NCI-H510A (cell line): ENCODE data around the gene B4GALT1.

Experiments
- DNase-seq: peaks from one replicate; lab custom pipeline; 2025; lab: John Stamatoyannopoulos, UW

Gene B4GALT1

DNA sequence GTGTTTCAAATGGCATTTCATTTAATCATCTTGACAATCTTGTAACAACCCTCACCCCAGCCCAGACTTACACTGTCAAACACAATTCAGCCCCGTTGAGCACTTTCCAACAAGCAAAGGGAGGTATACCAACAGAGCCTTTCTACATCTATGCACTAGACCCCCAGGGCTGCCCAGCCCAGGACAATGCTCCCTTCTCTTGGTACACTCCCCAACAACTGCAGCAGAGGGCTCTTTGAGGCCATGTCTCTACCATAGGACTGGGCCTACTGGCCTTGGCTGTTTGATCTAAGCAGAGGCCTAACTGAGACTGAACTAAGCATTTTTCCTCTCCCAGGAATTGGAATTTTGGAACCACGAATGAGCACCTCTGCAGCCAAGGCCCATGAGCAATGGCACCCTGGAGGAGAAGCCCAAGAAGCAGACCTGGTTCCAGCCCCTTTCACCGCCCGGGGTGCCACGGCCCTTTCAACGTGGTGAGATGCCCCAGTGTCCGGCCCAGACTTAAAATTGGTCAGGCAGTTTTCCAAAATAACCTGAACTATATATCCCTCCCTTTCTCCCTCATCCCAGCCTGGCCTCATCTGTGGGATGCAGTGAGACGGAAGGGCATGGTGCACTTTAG lies 43.6 kb downstream of the B4GALT1 start:
- no peak for DNase-seq

DNA sequence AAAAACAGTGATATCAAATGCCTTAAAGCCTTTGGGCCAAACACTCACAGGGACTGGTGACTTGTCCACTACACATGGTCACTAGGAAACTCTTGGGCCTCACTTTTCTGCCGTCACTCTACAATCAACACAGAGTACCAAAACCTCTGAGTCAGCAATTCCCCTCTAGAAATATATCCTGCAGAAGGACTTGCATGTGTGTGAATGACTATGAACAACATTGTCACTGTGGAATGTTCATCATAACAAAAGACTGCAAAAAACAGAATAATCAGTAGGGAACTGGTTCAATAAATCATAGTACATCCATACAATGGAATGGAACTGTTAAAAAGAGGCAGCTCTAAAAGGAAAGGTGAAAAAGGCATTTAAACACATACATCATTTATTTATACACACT lies 46.5 kb downstream of the B4GALT1 start:
- no peak for DNase-seq

DNA sequence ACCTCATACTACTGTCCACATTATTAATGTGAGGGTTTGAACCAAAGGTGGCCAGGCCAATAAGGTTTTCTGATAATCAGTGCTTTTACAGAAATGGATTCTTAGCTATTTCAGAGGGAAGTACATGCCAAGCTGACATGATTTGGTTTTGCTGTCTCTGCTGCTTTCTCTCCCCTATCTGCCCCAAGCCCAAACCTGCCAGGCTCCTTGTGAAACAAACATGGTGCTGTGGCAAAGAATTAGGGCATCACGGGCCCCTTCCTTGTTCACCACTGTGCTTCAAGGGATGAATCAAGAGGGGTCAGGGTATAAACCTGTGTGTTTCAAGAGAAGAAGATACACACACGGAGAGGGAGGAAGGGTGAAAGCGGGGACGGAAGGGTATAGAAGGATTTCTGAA lies 49.3 kb downstream of the B4GALT1 start:
- no peak for DNase-seq

- no peak for DNase-seq
These were observed 49.8 kb downstream of the B4GALT1 start for GRCh38 chr9:33117306-33117705.

GRCh38 chr9:33116860-33117259 lies 50.3 kb downstream of the B4GALT1 start:
- DNase-seq: no peak

GRCh38 chr9:33114746-33115145 lies 52.4 kb downstream of the B4GALT1 start:
- no peak for DNase-seq

DNA sequence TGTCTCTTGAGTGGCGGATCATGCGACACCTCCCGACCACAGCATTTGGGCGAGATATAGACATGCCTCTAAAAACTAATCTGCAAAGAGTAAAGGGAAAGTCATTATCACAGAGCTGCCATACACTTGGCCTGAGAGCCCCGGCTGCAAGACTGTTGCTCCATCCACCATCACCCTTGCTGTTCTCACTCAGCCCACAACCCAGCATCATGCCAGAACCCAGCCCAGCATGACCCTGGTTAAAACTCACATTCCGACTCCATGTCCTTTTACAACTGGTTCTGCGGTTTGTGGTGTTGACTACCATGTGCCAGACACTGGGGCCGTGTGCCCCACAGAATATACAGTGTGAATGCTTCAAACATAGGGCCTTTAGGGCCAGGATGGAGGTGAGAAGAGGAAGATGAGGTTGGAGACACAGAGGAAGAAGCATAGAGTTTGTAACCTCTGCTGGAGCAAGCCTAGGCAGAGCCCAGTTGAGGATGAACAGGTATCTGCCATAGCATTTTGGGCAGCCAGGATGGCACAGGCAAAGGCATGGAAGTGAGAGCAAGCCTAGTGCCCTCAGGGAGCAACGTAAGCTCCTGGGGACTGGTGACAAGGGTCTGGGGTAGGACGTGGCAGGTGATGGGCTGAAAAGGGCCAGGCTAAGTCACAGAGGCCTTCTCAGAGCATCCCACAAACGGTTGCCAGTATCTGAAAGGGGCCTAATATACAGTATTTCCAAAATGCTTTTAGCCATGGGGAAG lies 53.2 kb downstream of the B4GALT1 start:
- DNase-seq: no peak

DNA sequence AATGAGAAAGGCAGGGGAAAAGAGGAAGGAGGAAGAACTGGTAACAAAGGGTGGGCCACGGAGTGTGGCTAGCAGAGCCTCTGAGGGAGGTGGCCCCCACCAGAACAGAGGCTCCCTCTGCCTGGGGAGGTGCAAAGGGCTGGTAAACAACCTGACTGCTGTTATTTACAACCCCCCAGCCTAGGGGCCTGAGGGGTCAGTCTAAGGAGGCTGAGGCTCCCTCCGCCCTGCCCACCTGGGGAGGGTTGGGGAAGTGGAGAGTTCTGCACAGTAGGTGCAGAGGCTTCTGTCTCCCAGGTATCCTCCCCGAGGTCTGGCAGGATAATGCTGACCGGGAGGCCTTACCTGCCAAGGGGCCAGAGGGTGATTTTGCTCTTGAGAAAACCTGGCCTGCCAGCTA lies 55.0 kb downstream of the B4GALT1 start:
- DNase-seq: no peak

GRCh38 chr9:33111631-33112030 lies 55.5 kb downstream of the B4GALT1 start:
- no peak for DNase-seq

GRCh38 chr9:33110686-33111085 lies 56.5 kb downstream of the B4GALT1 start:
- no peak for DNase-seq

DNA sequence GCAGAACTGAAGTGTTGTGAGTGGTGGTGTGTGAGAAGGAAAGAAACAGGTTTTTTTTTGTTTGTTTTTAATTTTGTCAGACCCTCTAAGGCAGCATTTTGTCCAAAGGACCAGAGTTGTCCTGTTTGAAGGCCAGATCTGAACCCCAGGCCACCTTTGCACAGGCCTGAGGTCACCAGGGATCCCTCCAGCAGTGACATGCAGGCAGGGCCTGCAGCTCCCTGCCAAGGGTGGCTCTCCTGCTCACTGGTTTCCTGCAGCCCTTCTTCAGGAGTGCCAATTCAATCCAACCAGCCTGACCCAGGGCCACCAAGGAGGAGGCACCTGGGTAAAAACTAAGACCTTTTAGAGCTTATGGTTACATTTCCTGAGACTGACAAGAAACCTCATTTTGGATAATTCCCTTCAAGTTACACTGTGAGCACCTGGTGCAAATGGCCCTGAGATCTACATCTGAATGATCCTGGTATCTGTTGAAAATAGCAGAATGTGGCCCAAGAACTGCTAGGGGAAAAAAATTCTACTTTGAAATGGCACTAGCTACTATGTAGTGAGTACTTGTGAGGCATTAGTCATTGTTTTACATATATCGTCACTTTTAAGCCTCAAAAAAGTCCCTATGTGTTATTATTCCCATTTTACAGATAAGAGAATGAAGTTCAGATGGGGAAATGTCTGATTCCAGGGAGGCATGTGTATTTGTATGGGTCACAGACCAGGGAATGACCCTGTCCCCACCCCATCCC lies 57.1 kb downstream of the B4GALT1 start:
- DNase-seq: no peak

GRCh38 chr9:33109097-33109496 lies 58.0 kb downstream of the B4GALT1 start:
- DNase-seq: no peak

DNA sequence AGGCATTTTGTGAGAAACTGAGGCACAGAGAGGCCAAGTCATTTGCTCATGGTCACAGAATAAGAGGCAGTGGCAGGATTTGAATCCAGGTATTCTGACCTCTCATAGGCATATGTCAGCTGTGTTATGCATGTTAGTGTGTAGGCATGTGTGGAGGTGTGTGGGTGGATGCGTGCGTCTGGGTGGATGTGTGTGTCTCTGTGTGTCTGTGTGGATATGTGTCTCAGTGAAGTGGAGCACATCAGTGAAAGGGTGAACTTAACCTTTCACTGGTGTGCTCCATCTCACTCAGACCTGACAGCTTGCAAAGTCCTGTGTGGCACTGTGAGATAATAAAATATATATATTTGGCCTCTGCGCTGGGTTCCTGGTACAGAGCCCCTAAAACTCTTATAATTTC lies 58.7 kb downstream of the B4GALT1 start:
- DNase-seq: no peak

DNA sequence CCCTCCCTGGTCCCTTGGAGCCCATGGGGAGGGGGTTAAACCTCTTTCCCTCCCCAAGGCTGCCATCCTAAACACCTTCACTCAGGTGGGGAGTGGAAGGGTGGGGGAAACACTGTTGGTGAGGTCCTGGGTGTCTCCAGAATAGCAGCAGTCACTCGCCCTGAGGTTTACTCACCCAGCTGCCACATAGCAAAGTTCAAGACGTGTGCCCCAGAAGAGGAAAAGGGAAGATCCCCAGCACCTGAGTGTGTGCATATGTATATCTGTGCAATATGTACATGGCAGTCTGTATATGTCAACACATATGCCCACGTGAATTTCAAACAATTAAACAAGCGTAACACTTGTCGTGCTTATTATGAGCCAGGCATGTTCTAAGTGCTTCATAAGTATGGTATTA lies 59.4 kb downstream of the B4GALT1 start:
- DNase-seq: no peak

DNA sequence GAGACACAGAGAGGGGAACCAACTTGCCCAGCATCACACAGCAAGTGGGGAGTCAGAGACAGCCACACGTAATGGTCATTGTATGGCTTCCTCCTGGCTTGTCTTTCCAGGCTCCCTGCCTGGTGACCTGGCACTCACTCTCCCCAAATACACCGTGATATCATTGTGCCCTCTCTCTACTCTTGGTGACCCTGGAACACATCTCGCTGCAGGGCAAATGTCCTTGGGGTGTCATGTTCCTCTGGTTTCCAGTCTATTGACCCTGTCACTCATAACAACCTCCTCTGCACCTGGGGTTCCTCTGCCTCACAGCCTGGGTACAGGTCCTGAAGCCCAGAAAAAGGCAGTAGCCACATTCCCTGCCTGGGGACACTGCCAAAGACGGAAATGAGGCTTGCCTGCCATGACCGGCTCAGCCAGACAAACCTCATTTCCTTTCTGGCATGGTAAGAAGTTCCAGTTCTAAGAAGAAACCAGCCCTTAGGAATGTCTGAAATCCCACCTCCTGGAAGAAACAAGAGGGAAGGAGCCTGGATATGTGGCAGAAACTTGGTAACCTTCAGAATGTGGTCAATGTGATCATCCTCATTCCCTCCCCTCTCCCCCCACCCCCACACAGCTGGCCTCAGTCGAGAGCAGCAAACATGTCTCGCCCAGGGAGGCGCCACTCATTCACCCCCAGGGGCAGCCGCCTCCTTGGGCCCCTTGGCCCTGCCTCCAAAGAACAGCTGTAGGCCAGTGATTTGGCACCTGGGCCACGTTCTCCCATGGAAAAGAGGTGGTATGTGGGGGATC lies 60.1 kb downstream of the B4GALT1 start:
- DNase-seq: no peak

DNA sequence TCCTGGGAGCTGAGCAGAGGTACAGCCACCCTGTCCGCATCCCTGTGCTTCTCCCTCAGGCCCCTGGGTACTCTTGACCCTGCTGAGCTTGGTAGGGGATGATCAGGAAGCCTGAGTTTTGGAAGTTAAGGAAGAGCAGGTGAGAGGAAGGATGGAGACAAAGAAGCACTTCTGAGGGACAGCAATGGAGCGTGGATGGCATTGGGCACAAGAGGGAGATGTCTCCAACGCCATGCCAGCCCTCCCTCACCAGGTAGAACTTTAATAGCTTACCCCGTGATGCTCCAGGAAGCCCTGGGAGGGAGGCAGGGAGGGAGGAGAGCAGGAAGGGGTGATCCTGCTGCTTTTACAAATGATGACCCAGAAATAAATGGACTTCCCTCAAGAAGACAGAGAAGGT lies 60.8 kb downstream of the B4GALT1 start:
- no peak for DNase-seq

- DNase-seq: no peak
These were observed 61.2 kb downstream of the B4GALT1 start for GRCh38 chr9:33105959-33106358.

- no peak for DNase-seq
These were observed 61.6 kb downstream of the B4GALT1 start for GRCh38 chr9:33105504-33105903.

GRCh38 chr9:33104401-33104800 lies 62.7 kb downstream of the B4GALT1 start:
- no peak for DNase-seq

DNA sequence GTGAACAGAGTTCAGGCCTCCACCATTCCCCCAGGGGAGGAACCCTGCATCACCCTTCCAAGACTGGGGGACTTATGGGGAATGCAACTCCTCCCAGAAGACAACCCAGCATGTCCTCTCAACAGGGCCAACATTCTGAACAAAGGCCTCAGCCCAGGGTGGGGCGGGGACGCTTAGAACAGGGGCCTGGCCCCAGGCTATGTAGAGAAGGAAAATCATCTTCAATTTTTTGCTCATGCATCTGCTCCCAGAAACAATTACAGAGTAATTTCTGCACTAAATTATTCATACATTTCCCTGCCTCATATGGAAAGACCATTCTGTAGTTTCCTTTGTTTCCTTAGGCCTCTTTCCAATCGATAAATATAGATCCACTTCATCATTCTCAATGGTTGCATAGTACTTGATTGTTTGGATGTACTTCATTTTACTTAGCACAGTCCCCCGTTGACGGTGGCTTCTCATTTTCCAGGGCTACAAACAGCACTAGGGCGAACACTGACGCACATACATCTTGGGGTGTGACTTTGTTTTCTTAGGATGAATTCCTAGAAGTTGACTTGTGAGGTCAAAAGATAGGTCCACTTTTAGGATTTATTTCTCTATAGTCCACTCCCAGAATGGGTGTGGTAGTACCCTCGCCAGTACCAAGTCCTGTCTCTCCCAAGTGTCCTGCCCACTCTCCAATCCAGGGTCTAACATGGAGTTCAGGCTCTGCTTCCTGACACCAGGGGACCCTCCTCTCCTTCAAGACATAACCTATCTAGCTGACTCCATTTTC lies 63.4 kb downstream of the B4GALT1 start:
- no peak for DNase-seq

DNA sequence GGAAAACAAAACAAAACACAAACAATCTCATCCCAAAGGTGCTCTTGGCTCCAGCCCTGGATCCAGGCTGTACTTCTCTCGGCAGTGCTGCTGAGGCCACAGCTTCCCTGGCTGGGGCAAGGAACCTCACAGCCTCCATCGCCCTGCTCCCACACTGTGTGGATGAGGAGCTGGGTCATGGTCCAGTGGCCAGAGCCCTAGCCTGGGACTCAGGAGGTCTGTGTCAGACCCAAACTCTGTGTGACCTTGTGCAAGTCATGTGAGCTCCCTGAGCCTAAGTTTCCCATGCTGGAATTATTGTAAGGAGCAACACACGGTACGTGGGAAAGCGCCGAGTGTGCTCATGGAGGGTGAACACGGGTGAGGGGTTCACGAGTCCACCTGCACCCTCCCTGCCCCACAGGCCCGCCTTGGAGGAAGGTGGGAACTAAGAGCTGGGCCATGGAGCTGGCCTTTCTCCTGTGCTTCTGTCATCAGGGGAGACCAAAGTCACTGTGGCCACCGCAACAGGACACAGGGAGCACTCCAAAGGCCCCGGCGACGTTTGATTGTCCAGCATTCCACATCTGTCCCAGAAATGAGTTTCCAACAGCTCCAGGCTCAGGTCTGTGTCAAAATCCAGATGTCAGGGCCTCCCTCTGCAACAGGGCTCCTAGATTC lies 64.5 kb downstream of the B4GALT1 start:
- no peak for DNase-seq
